Spleen (tissue), 11 donors: Measurements from ENCODE around the gene SH3BP1. TPM values are rescaled to one million over a fixed set of nuclear protein-coding genes. Genes with fewer than 3 reads are reported as not detected.

ENCODE experiments used
- DNase-seq: peaks from one replicate; pipeline ENCODE4 v3.0.0-alpha.2; 2020
- H3K27ac ChIP-seq, 8 donors: fragments of 200-600 bp; sonication (generic) in 7 of 8; 1 replicate in 4 of 8; 2 replicates in 4 of 8; pipeline versions ENCODE4 v1.5.0 to v1.8.0; 2016 to 2021; ENCODE audit warnings: inconsistent platforms in 4 of 8, mild to moderate bottlenecking in 4 of 8, moderate library complexity in 1 of 8
- H3K27me3 ChIP-seq, 7 donors: fragments of 200-600 bp; sonication (generic) in 6 of 7; replicated peaks in 1 of 7; 1 replicate in 4 of 7; 2 replicates in 3 of 7; pipeline versions ENCODE4 v1.5.0 to v1.8.0; 2016 to 2021; ENCODE audit warnings: inconsistent platforms in 3 of 7, mild to moderate bottlenecking in 1 of 7
- H3K36me3 ChIP-seq, 6 donors: fragments of 200-600 bp; sonication (generic) in 5 of 6; 1 replicate in 4 of 6; 2 replicates in 2 of 6; pipeline versions ENCODE4 v1.5.0 to v1.8.0; 2016 to 2021; ENCODE audit warnings: inconsistent platforms in 2 of 6
- H3K4me1 ChIP-seq, 6 donors: fragments of 200-600 bp; sonication (generic) in 5 of 6; 1 replicate in 3 of 6; 2 replicates in 3 of 6; pipeline versions ENCODE4 v1.5.0 to v1.8.0; 2016 to 2021; ENCODE audit warnings: inconsistent platforms in 3 of 6
- H3K4me3 ChIP-seq, 8 donors: fragments of 200-600 bp; sonication (generic) in 7 of 8; 1 replicate in 4 of 8; 2 replicates in 4 of 8; pipeline versions ENCODE4 v1.5.0 to v1.8.0; 2016 to 2021; ENCODE audit warnings: inconsistent platforms in 4 of 8, mild to moderate bottlenecking in 4 of 8, moderate library complexity in 2 of 8
- H3K9me3 ChIP-seq, 8 donors: fragments of 200-600 bp; sonication (generic) in 7 of 8; 1 replicate in 4 of 8; 2 replicates in 4 of 8; pipeline versions ENCODE4 v1.5.0 to v1.8.0; 2016 to 2021; ENCODE audit warnings: inconsistent platforms in 4 of 8
- POLR2A ChIP-seq, 3 donors: fragments of 450-650 bp; IDR thresholded peaks; one replicate each; pipeline ENCODE4 v1.5.1; 2017; ENCODE audit warnings: antibody characterized with exemption in 3 of 3, mild to moderate bottlenecking in 1 of 3
- POLR2AphosphoS5 ChIP-seq, 3 donors: sonication (generic); formaldehyde crosslinking; IDR thresholded peaks; one replicate each; pipeline ENCODE4 v1.5.1; 2017; ENCODE audit warnings: antibody characterized with exemption in 3 of 3
- WGBS, 5 donors: extraction: QIAGEN DNeasy Blood & Tissue Kit in 3 of 5; methylation state at CpG; one replicate each; pipeline versions ENCODE4 v1.1.5 to v1.1.7; 2013 to 2018; 5-methylcytosine and 5-hydroxymethylcytosine counted together
- intact Hi-C: fragments of 100-400 bp; cut with DNase I; formaldehyde crosslinking; loops from one replicate; pipeline ENCODE4 v1.15.0; 2023; ENCODE audit warnings: low total_unique reads
- polyA plus RNA-seq, 3 donors: library from polyadenylated mRNA; stranded (reverse); fragments of 200-250 nt; gene quantifications; one replicate each; pipeline ENCODE4 v1.2.1, GENCODE V29; 2013
- total RNA-seq, 7 donors: library from RNA; depleted of rRNA in 3 of 7; stranded (reverse); fragments of >200 nt in 3 of 7; fragmentation: NEBNext Ultra II Directional in 4 of 7; extraction: Animal tissue kit (Norgen Biotek cat#: 25700) in 4 of 7; gene quantifications; one replicate each; pipeline versions ENCODE4 v1.1.0 to v1.2.1, GENCODE V29; 2016 to 2021
- TF ChIP-seq, protein P1 (sequence below), 11 experiments: fragments of 200-600 bp in 7 of 11; fragments of 450-650 bp in 4 of 11; sonication (generic) in 4 of 11; IDR thresholded peaks in 8 of 11; conservative IDR thresholded peaks in 3 of 11; 1 replicate in 7 of 11; 2 replicates in 4 of 11; pipeline versions ENCODE4 v1.4.0 to v1.8.0; 2016 to 2021; ENCODE audit warnings: antibody characterized with exemption in 11 of 11, inconsistent platforms in 4 of 11, mild to moderate bottlenecking in 1 of 11
- donor health status: healthy with polysubstance abuse.
- donor health status: DM: no; HTN: no; CAD: no; lungs with moderate emphysema.
- donor health status: DM: no; HTN: no; CAD: no.
- donor health status: Bipolar disorder and iron deficiency.
- donor health status: healthy.
- donor health status: DM: no; HTN: no; CAD: no.
- donor health status: DM: yes; HTN: yes; CAD: no.

SH3BP1 gene
- total and polyA plus RNA-seq, 10 donors = 17.7 to 78.9 (median 57.2) TPM

DNA sequence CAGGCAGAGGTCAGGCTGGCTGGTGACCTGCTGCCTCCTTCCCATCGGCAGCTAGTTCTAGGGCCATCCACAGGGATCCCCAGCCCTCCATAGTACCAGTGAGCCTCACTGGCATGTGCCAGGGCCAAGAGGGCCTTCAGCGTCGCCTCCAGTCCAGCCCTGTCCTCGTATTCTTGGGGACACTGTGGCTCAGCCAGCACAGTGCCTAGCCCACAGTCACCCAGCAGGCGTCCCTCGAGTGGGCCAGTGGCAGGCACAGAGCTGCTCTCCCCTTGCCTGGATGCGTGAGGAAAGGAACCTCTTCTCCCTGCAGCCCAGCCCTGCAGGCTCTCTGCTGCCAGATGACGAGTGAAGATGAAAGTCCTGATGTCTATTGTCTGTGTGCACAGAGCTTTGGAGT lies 10.6 kb upstream of the SH3BP1 start:
- H3K27ac ChIP-seq = peak overlapping the region in 7 of 8 donors; percentile 26 to 96 (median 84)
- intact Hi-C loops = no loop called here
- H3K9me3 ChIP-seq = no peaks in the 10 kb centered on the region
- no peaks in the 10 kb centered on the region for H3K27me3 ChIP-seq
- H3K4me3 ChIP-seq = no peak overlapping the region
- DNase-seq = no peak
- TF ChIP-seq POLR2AphosphoS5 (IDR thresholded peaks at IDR 0.05) = peak in 2 of 3 donors; percentile 31 to 59
- no peak for TF ChIP-seq POLR2A (IDR thresholded peaks at IDR 0.05)
- TF ChIP-seq, protein P1, sequence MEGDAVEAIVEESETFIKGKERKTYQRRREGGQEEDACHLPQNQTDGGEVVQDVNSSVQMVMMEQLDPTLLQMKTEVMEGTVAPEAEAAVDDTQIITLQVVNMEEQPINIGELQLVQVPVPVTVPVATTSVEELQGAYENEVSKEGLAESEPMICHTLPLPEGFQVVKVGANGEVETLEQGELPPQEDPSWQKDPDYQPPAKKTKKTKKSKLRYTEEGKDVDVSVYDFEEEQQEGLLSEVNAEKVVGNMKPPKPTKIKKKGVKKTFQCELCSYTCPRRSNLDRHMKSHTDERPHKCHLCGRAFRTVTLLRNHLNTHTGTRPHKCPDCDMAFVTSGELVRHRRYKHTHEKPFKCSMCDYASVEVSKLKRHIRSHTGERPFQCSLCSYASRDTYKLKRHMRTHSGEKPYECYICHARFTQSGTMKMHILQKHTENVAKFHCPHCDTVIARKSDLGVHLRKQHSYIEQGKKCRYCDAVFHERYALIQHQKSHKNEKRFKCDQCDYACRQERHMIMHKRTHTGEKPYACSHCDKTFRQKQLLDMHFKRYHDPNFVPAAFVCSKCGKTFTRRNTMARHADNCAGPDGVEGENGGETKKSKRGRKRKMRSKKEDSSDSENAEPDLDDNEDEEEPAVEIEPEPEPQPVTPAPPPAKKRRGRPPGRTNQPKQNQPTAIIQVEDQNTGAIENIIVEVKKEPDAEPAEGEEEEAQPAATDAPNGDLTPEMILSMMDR (IDR thresholded peaks at IDR 0.05 in 8 of 11, conservative IDR thresholded peaks at IDR 0.05 in 3 of 11) = no peak
- peaks cover 0 to 81% (median 31%) of the 10 kb centered on the region in 6 donors for H3K36me3 ChIP-seq
- 85 to 96% (median 93%) methylated on average over 2 to 8 of the region's 8 CpGs for WGBS, 5 donors
- H3K4me1 ChIP-seq = peaks cover 44 to 88% (median 73%) of the 10 kb centered on the region in 6 donors

DNA sequence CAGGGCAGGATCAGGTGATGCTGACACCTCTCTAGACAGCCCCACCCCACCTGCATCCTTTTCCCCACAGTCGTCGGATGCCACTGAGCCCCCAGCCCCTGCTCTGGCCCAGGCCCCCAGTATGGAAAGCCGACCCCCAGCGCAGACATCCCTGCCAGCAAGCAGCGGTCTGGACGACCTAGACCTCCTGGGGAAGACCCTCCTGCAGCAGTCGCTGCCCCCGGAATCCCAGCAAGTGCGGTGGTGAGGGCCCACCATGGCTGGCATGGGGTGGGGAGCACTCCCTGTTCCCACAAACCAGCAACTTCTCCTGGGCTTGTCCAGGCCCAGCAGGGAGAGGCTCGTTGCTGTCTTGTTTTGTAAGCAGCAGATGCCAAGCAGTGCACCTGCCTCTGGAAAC lies 9.5 kb upstream of the SH3BP1 start:
- 89 to 95% (median 91%) methylated on average over 4 to 10 of the region's 10 CpGs for WGBS, 5 donors
- Histone ChIP-seq H3K36me3 (peaks cover 0 to 70% (median 31%) of the 10 kb centered on the region in 6 donors), H3K4me1 (peaks cover 53 to 88% (median 74%) of the 10 kb centered on the region in 6 donors), H3K27ac (peak overlapping the region in 3 of 8 donors; percentile 82 to 96 (median 95)), H3K27me3 (no peaks in the 10 kb centered on the region), H3K4me3 (no peak overlapping the region), H3K9me3 (no peaks in the 10 kb centered on the region)
- peak in 1 of 3 donors; percentile 43 for TF ChIP-seq POLR2AphosphoS5 (IDR thresholded peaks at IDR 0.05)
- TF ChIP-seq, protein P1 (IDR thresholded peaks at IDR 0.05 in 8 of 11, conservative IDR thresholded peaks at IDR 0.05 in 3 of 11) = no peak
- peak; percentile 77 for DNase-seq
- intact Hi-C loops = no loop called here

DNA sequence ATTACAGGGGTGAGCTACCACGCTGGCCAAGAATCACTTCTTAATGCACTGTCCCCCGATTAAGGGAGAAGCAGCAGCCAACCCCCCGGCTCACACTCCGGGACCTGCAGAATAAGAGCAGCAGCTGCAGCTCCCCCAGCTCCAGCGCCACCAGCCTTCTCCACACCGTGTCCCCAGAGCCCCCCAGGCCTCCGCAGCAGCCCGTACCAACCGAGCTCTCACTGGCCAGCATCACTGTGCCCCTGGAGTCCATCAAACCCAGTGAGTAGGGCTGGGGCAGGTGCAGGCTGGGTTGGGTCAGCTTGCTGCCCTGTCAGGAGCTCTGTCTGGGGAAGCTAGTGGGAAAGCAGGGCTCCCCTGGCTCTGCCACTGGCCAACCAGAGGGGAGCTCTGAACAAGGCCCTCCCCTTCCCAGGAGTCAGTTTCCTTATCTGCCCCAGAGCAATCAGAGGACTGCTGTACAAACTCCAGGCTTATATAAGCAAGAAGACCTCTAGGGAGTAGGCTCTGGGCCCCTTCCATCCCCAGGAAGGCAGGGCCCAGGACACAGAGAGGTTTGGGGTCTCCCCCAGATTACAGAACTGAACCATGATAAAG lies 8.5 kb upstream of the SH3BP1 start:
- peaks cover 0 to 60% (median 29%) of the 10 kb centered on the region in 6 donors for H3K36me3 ChIP-seq
- 94 to 97% (median 96%) methylated on average over 8 to 9 of the region's 9 CpGs for WGBS, 5 donors
- intact Hi-C loops = no loop called here
- peaks cover 59 to 88% (median 76%) of the 10 kb centered on the region in 6 donors for H3K4me1 ChIP-seq
- no peak overlapping the region for H3K4me3 ChIP-seq
- peak overlapping the region in 6 of 8 donors; percentile 87 to 96 (median 90) for H3K27ac ChIP-seq
- TF ChIP-seq, protein P1 (IDR thresholded peaks at IDR 0.05 in 8 of 11, conservative IDR thresholded peaks at IDR 0.05 in 3 of 11) = no peak
- TF ChIP-seq POLR2AphosphoS5 (IDR thresholded peaks at IDR 0.05) = peak in 1 of 3 donors; percentile 37
- DNase-seq = peak; percentile 73
- no peaks in the 10 kb centered on the region for H3K27me3 ChIP-seq
- H3K9me3 ChIP-seq = no peaks in the 10 kb centered on the region

DNA sequence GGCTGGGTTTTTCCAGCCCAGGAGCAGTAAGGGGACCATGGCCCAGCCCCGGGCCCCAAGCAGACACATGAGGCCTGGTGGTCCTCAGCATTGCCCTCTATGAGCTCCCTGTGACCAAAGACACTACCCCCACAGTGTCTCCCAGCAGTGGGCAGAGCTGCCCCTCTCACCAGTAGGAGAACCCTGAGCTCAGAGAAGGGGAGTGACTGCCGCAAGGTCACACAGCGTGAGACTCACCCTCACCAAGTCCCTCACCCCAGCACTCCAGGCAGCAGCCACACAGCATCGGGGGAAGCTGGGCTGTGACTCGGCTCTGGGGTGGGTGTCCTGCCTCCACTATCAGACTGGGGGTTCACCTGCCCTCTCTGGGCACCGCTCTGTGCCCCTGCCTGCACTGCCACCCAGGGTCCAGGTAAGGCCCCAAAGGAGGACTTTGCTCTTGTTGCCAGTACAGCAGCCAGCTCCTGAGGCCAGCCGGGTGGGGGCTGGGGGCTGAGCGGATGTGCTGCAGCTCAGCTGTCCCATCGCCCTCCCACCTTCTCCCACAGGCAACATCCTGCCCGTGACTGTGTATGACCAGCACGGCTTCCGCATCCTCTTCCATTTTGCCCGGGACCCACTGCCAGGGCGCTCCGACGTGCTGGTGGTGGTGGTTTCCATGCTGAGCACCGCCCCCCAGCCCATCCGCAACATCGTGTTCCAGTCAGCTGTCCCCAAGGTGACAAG lies 7.9 kb upstream of the SH3BP1 start:
- TF ChIP-seq POLR2A (IDR thresholded peaks at IDR 0.05) (no peak), POLR2AphosphoS5 (IDR thresholded peaks at IDR 0.05) (peak; percentile 57 to 79 (median 77))
- TF ChIP-seq, protein P1 (IDR thresholded peaks at IDR 0.05 in 8 of 11, conservative IDR thresholded peaks at IDR 0.05 in 3 of 11) = no peak
- Histone ChIP-seq H3K27ac (peak overlapping the region in 6 of 8 donors; percentile 87 to 96 (median 90)), H3K4me1 (peaks cover 59 to 88% (median 76%) of the 10 kb centered on the region in 6 donors), H3K27me3 (no peaks in the 10 kb centered on the region), H3K4me3 (peak overlapping the region in 1 of 8 donors; percentile 50), H3K9me3 (no peaks in the 10 kb centered on the region), H3K36me3 (peaks cover 0 to 53% (median 28%) of the 10 kb centered on the region in 6 donors)
- peak; percentile 84 for DNase-seq
- intact Hi-C loops = no loop called here
- 67 to 89% (median 84%) methylated on average over 4 to 19 of the region's 19 CpGs for WGBS, 5 donors
